GM12874 (cell line): ENCODE measurements around the gene PRICKLE3.
A peak's percentile ranks its signal among the peaks of the same experiment; 100 is the strongest.

Experiments
- CTCF ChIP-seq: IDR thresholded peaks from 2 replicates; pipeline ENCODE4 v1.5.1; 2011; ENCODE audit warnings: low read depth, mild to moderate bottlenecking, control low read depth, low read length, moderate library complexity; ENCODE audit not compliant: insufficient read depth

The PRICKLE3 gene

GRCh38 chrX:49177873-49178480, 8.2 kb downstream of the PRICKLE3 start:
- TF ChIP-seq CTCF, result no peak

- TF ChIP-seq CTCF, result 0 out of 2 replicates have a peak, but pooled peaks have one; percentile 17
Measured at GRCh38 chrX:49177338-49177833, 8.8 kb downstream of the PRICKLE3 start.

- no peak for TF ChIP-seq CTCF
Measured at GRCh38 chrX:49176421-49177326, 9.5 kb downstream of the PRICKLE3 start.

GRCh38 chrX:49175435-49176274, 10.5 kb downstream of the PRICKLE3 start:
- no peak for TF ChIP-seq CTCF

GRCh38 chrX:49174723-49175122, 11.4 kb downstream of the PRICKLE3 start:
- TF ChIP-seq CTCF, result no peak

GRCh38 chrX:49172280-49172780, 13.8 kb downstream of the PRICKLE3 start:
- no peak for TF ChIP-seq CTCF
